GM19438 (cell line): ENCODE data around the gene ADGRF3.
"Not testable (repeated sequence)": the region's sequence is repeated elsewhere in the genome, so short reads cannot be mapped to it uniquely, and the experiment has no call there.

ENCODE experiments used
- ATAC-seq: cut with Tn5 transposase; IDR thresholded peaks from one replicate; pipeline ENCODE4 v1.9.1; 2021; ENCODE audit warnings: low read depth; ENCODE audit not compliant: unreplicated experiment

The ADGRF3 gene

DNA sequence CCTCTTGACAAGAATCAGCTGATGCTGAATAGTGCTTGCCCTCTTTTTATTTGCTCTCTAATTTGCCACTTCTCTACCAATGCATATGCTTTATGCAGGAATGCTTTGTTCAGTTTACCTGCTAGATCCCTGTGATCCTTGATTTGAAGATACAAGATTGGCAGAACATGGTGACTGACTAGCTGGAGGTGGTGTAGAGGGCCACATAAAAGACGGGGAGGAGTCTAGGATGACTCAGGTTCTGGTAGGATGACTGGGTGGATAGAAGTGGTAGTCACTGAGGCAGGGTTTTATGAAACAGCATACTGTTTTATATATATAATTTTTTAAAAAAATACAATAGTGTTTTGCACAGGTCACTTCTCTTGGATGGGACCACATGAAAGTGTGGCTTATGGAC is 6.3 kb upstream of the ADGRF3 start:
- no peak for ATAC-seq

DNA sequence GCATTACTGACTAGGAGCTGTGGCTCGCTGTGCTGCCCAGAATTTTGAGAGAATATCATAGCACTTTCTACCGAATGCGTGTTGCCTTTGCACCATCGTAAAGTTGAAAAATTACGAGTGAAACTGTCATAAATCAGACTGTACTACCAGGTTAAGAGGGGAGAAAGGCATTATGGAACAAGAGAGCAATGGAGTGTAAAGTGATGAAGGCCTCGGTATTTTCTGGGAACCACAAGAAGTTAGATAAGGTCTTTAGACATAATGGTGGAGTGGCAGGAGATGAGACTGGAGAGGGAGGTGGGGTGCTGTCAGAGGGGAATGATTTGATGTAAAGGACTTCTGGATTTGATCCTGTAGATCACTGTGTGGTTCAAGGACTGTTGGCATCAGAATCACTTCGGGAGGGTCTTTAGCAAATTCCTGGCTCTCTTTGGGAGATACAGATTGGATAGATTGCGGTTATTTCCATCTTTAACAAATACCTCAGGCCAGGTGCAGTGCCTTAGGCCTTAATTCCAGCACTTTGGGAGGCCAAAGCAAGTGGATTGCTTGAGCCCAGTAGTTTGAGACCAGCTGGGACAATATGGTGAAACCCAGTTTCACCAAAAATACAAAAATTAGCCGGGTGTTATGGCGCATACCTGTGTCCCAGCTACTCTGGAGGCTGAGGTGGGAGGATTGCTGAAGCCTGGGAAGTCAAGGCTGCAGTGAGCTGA is 4.9 kb upstream of the ADGRF3 start:
- ATAC-seq = no peak

DNA sequence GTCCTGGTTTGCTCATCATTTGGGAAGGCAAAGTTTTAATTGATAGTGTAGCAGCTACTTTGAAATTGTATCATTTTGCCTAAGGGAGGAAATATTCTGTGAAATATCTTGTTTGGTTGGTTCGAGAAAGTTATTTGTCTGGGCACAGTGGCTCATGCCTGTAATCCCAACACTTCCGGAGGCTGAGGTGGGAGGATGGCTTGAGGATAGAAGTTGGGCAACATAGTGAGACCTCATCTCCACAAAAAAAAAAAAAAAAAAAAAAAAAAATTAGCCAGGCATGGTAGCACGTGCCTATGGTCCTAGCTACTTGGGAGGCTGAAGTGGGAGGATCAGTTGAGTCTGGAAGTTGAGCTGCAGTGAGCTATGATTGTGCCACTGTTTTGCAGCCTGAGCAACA is 3.1 kb upstream of the ADGRF3 start:
- no peak for ATAC-seq

DNA sequence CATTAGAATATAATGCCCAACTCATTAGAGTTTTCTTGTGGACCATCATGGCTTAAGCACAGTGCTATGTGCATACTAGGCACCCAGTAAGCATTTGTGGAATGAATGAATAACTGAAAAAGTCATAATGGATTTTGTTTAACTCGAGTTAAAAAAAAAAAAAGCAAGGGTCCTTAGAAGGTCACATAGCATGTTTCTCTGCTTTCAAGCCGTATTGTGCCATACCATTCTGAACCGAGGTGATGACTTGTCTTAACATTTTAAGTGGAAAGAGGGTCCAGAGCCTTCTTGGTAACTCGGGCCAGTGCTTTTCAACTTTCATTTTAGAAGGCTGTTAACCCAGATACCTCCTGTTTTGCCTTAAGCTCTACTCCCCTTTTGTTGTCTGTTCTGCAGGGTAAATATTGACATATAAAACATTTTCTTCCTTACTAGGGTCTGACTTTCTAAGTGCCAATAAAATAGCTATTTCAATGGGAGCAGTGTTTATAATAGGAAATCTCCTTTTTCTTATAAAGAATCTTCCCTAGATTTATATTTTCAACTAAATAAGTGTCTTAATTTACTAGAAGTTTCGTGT is 787 bp upstream of the ADGRF3 start:
- ATAC-seq = no peak

DNA sequence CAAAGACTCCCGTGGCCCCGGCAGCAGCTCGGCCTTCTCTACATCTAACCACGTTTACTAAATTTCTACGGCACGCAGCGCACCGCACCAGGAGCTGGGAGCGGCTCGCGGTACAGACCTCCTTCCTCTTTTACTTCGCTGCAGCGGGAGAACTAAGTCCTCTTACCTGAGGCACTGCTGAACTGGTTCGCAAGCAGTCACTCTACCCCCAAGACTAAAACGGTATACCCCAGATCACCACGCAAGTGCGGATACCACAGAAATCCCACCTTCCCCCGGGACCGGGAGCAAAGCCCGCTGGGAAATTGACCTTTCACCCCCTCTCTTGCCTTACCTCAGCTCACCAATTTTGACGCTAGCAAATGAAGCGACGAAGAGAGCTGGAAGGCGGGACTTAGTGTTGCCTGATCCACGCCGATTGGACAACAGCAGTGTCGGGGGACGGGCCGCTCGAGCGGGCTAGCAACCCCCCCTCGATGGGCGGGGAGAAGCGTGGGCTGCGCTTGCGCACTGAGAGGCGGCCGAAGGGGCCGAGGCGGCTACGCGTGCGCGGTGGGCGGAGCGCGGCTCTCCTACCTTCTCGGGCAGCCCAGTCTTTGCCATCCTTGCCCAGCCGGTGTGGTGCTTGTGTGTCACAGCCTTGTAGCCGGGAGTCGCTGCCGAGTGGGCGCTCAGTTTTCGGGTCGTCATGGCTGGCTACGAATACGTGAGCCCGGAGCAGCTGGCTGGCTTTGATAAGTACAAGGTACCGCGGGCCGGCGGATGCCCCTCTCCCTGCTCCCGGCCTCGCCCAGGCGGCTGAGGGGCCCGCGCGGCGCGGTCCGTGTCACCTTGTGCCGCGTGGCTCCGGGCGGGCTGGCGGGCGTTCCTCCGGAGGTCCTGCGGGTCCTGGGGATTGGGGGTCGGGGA is 790 bp downstream of the ADGRF3 start, which contains the start of gene SELENOI:
SELENOI (plus strand) TSS at position 599 of the 909 bp plus-strand sequence; CDS start at position 689, 90 bp downstream.
- ATAC-seq = peak; percentile 95

DNA sequence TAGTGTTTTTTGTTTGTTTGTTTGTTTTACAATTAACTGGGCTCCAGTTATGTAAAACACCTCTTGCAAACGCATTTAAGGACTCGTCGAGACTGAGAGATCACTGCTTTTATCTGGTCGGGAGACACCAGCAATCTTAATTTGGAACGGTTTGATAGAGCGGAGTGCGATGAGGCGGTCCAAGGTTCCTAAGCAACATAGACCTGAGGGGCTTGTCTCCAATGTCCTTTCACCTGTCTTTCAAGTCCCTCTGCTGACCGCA is 1.4 kb downstream of the ADGRF3 start:
- ATAC-seq = no peak

DNA sequence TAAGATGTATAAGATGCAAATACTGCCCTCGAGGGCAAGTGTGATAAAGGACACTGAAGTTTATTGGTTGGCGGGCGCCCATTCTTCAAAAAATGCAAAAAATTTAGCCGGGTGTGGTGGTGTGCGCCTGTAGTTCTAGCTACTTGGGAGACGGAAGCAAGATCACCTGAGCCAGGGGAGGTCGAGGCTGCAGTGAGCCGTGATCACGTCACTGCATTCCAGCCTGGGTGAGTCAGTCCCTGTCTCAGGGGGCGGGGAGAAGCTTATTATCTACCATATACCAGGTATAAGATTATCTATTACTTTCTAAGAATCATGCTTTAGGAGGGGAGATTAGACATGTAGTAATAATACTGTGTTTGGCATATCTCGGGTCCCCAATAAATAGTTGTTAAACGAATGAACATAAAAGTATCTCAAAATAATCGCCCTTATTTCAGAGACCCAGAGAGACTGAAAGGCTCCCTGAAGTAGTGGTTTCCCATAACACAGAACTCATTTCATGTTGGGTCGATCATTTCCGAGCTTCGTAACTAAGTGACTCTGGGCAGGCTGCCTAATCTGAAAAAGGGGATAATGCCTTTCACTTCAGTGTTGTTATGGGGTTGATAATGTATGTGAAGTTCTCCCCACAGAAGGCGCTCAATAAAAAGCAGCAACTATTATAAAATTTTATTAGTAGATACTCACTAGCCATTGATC is 1.9 kb downstream of the ADGRF3 start:
- no peak for ATAC-seq

DNA sequence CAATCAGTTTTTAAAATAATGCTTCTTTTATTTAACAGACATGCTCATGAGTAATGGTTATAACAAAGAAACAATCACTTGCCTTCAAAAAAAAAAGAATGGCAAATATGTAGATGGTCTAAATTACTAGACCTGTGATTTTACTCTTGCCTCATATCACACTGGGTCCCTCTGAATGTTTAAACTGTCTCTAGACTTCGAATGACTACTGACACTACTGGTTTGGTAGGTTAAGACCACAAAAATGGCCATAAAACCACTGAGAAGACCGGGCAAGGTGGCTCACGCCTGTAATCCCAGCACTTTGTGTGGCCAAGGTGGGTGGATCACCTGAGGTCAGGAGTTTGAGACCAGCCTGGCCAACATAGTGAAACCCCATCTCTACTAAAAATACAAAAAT is 5.8 kb downstream of the ADGRF3 start:
- ATAC-seq = no peak

DNA sequence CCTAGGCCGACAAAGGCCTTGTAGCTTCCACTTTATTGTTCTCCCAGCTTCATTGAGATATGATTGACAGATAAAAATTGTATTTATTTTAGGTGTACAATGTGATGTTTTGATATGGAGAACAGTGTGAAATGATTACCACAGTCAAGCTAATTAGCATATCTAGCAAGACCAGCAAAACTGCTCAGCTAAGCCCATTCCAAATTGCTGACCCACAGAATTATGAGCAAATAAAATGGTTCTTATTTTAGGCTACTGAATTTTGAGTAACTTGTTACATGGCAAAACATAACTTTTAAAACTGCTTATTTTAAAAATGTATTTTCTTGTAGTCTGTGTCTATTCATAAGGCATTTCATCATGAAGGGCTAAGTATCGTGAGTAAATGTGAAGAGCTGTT is 9.3 kb downstream of the ADGRF3 start:
- no peak for ATAC-seq

DNA sequence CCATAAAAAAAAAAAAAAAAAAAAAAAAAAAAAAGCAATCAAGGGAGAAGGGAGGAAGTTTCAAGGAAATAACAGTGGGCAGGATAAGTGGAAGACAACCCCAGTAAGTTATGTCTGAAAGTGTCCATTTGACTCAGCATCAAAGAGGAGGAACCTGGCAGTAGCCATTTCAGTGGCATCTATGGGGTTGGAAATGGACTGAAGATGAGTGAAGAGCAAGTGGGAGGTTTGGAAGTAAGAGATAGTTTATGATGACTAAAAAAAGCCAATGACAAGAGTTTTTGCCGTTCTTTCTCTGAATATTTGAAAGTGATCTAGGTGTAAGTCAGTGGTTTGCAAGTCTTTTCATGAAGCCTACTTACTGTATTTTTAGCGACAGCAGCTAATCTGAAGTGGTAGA is 9.9 kb downstream of the ADGRF3 start:
- ATAC-seq = no peak

DNA sequence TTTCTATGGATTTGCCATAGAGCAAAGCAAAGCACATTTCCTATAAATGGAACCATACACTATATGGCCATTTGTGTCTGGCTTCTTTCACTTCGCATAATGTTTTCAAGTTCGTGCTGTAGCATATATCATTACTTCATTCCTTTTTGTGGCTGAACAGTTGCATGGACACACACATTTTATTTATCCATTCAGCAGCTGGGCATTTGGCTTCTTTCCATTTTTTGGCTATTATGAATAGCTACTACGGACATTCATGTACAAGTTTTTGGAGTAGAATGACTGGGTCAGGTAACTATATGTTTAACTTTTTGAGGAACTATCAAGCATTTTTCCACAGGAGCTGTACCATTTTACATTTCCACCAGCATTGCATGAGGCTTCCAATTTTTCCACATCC is 11.4 kb downstream of the ADGRF3 start:
- no peak for ATAC-seq

DNA sequence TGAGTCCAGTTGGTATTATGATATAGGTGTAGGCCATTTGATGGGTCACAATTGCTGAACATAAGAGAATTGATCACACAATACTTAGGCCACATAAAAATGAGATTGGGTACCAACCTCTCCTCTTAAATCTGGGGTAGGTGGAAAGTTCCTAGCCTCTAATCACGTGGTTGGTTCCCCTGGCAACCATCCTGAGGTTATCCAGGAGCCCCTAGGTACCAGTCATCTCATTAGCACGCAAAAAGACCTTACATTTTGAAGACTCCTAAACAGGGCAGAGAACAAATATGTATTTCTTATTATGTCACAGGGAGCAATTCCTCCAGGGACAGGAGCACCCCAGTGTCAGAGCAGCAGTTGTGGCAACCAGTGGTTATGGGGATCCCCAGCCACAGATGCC is 13.3 kb downstream of the ADGRF3 start:
- ATAC-seq = no peak

DNA sequence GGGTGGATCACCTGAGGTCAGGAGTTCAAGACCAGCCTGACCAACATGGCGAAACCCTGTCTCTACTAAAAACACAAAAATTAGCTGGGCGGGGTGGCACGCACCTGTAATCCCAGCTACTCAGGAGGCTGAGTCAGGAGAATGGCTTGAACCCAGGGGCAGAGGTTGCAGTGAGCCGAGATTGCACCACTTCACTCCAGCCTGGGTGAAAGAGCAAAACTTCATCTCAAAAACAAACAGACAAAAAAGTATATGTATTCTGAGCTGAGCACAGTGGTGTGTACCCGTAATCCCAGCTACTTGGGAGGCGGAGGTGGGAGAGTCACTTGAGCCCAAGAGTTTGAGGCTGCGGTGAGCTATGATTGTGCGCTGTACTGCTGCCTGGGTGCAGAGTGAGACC is 15.3 kb downstream of the ADGRF3 start:
- not testable (repeated sequence) for ATAC-seq

DNA sequence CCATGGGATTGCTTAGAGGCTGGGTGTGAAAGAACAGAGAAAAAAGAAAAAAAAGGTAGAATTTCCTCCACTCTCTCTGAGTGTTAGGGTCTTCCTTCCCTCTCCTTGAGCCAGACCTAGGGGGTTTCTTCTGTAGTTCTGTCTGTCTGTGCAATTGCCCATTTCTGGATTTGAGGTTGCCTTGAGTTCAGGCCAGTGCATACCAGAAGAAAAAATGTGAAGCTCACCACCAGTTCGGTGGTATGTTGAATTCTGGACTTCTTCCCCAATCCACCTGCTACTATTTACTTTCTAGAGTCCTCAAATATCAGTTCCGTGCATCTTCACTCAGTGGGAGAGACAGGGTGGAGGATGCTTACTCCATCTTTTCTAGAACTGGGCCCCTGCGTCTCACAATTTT is 16.0 kb downstream of the ADGRF3 start:
- no peak for ATAC-seq

DNA sequence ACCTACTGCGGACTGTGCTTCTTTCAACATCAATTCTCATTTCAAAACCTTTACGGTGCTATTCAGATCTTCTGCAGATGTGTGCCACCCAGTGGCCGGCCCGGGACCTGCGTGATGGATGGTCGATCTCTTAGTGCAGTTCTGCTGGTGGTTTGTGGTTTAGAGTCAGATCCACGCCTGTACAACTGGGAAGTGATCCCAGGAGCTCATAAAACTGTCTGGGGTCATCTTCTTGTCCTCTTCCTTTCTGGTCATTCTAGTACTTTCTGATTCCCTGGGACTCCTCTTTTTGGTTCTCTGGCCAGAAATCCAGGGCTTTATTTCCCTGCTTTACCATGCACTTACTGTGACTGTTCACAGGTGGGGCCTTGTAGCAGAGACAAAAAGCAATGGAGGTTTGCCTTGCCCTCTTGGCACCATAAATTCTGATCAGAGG is 16.5 kb downstream of the ADGRF3 start:
- ATAC-seq = no peak

DNA sequence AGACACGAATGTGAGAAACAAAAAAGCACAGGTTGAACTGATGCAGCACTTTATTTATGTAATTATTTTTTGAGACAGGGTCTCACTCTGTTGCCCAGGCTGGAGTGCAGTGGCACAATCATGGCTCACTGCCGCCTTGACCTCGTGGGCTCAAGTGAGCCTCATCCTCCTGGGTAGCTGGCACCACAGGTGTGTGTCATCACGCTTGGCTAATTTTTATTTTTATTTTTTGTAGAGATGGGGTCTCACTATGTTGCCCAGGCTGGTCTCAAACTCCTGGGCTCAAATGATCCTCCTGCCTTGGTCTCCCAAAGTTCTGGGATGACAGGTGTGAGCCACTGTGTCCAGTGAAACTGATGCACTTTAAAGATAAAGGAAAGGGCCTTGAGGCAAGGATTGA is 17.5 kb downstream of the ADGRF3 start:
- ATAC-seq = not testable (repeated sequence)

DNA sequence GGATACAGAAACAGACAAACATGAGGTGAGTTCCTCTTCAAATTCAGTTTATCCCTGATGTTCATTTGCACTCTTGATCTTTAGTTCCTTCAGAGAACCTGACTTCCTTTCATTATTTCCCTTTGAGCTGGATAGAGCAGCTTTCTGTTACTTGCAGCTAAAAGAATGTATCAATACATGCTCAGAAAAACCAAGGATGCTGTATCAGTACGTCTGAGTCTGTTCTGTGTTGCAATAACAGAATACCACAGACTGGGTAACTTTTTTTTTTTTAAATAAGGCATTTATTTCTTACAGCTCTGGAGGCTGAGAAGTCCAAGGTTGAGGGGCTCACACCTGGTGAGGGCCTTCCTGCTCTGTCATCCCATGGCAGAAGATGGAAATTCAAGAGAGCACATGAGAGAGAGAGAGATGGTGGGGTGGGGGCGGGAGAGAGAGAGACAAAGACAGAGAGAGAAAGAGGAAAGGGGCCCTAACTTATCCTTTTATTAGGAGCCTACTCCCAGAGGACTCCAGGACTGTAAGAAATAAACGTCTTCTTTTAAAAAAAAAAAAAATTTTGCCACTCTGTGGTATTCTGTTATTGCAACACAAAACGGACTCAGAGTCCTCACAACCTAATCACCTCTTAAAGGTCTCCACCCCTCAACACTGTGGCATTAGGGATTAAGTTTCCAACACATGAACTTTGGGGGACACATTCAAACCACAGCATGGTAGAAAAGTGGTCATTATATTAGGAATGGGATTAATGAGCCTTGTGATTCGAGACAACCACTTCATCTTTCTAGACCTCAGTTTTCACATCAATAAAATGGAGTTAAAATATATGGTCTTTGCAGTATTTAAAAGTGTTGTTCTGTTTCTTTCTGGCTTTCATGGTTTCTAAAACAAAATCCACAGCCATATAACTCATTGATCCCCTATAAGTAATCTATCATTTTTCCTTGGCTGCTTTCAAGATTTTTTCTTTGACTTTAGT is 19.0 kb downstream of the ADGRF3 start:
- no peak for ATAC-seq

DNA sequence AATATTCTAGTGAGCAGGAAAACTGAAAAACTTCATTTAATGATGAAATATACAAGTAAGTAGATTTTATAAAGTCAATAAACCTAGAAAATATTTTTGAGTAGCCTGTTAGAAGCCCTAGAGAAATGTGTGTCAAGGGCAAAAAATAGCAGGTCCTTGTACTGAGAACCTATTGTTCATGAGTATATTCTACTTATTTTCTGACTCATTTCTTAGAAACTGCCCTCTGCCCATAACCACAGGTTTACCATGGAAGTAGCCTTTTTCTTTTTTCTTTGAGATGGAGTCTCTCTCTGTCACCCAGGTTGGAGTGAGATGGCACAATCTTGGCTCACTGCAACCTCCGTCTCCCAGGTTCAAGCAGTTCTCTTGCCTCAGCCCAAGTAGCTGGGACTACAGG is 20.1 kb downstream of the ADGRF3 start:
- ATAC-seq = no peak

DNA sequence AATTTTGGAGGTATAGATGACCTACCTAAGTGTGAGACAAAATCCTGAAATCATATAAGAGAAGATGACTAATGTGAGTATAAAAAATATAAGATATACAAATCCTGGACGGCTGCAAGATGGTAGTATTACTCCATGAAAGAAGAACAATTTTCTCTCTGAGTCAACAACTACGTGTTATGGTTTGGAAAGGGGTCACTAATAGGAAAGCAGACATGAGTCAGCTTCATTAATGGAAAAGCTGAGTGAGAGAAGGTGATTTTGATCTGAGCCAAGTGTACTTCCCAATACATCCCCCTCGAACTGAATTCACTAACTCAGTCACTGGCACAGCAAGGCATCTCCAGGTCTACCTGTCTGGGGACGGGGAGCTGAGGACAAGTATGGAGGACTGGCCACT is 20.7 kb downstream of the ADGRF3 start:
- no peak for ATAC-seq

DNA sequence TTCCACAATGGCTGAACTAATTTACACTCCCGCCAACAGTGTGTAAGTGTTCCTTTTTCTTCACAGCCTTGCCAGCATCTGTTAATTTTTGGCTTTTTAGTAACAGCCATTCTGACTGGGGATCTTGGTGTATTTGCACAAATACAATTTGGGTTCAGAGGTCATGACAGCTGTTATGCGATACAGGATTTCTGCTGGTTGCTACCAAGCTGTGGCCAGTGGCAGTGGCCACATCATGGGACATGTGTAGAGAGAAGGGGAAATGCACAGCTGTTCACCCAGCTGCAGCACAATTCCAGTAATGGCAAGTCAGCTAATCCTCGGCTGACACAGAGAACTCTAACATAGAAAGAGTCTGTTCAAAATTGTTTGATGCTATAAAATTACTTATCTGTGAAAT is 21.7 kb downstream of the ADGRF3 start:
- no peak for ATAC-seq
